HCT116 (cell line): ENCODE data around the gene TWF2. TPM values are rescaled to one million over a fixed set of nuclear protein-coding genes. Genes with fewer than 3 reads are reported as not detected.

Source experiments
- ATAC-seq: fragments of 200-7000 bp; cut with Tn5 transposase; 2 replicates; pipeline ENCODE4 v1.9.1; 2020; ENCODE audit warnings: mild to moderate bottlenecking, moderate library complexity
- BruUV-seq: library from RNA; stranded (reverse); fragments of 400-500 nt; replicated peaks from 2 replicates; lab custom pipeline; 2021; lab: Mats Ljungman, UMichigan
- CTCF ChIA-PET: fragments of 300-600 bp; sonication (Branson Sonifier 250); formaldehyde crosslinking; loops from one replicate; lab custom pipeline; 2021; ENCODE audit warnings: antibody characterized with exemption; lab: Charles Lee
- POLR2A ChIA-PET: fragments of 300-600, 350-600 bp; sonication (Branson Sonifier 250); formaldehyde crosslinking; loops from one replicate; lab custom pipeline; 2021; ENCODE audit warnings: antibody characterized with exemption; lab: Charles Lee
- RAD21 ChIA-PET, 2 experiments: fragments of 300-600 bp; sonication (Branson Sonifier 250); formaldehyde crosslinking; loops; one replicate each; lab custom pipeline; 2023; ENCODE audit warnings: low total read pairs in 2 of 2; ENCODE audit not compliant: uncharacterized antibody in 2 of 2, unreplicated experiment in 2 of 2, low non-redundant PET in 1 of 2; lab: Charles Lee
- DNase-seq: peaks from one replicate; pipeline ENCODE4 v3.0.0-alpha.2; 2010; ENCODE audit warnings: low read depth, low spot score
- H2AFZ ChIP-seq: fragments of 200-600 bp; shearing (Covaris generic), sonication (generic); 2 replicates; pipeline ENCODE4 v1.6.1; 2017; ENCODE audit warnings: low read depth, mixed run types, mixed read lengths, antibody characterized with exemption, low read length; ENCODE audit not compliant: poor library complexity, severe bottlenecking
- H3K27ac ChIP-seq: 2 replicates; pipeline ENCODE4 v1.5.1; 2012; ENCODE audit warnings: low read depth, low read length
- H3K27me3 ChIP-seq: fragments of 200-600 bp; sonication (generic); 2 replicates; pipeline ENCODE4 v1.6.1; 2016; ENCODE audit warnings: mixed run types, low read length, mixed read lengths; ENCODE audit not compliant: insufficient read depth
- H3K36me3 ChIP-seq, 2 experiments: fragments of 200-500 bp in 1 of 2; fragments of 200-600 bp in 1 of 2; sonication (Bioruptor generic) in 1 of 2; sonication (generic) in 1 of 2; 2 replicates each; pipeline versions ENCODE4 v1.5.1 to v1.6.1; 2014 to 2016; ENCODE audit warnings: low read length in 2 of 2, inconsistent platforms in 1 of 2, mixed read lengths in 1 of 2, mixed run types in 1 of 2; ENCODE audit not compliant: insufficient read depth in 2 of 2, control insufficient read depth in 1 of 2
- H3K4me1 ChIP-seq, 2 experiments: fragments of 200-600 bp in 1 of 2; sonication (generic) in 1 of 2; 2 replicates each; pipeline versions ENCODE4 v1.5.1 to v1.6.1; 2012 to 2017; ENCODE audit warnings: low read length in 2 of 2, inconsistent platforms in 1 of 2, mild to moderate bottlenecking in 1 of 2, mixed read lengths in 1 of 2, mixed run types in 1 of 2, moderate library complexity in 1 of 2; ENCODE audit not compliant: insufficient read depth in 2 of 2, control insufficient read depth in 1 of 2
- H3K4me2 ChIP-seq: fragments of 200-600 bp; sonication (generic); 2 replicates; pipeline ENCODE4 v1.6.1; 2017; ENCODE audit warnings: mixed run types, low read length, mixed read lengths
- H3K4me3 ChIP-seq, 2 experiments: fragments of 200-600 bp in 1 of 2; sonication (generic) in 1 of 2; replicated peaks in 1 of 2; 2 replicates each; pipeline ENCODE4 v1.5.1; 2011 to 2016; ENCODE audit warnings: low read length in 2 of 2, control low read depth in 1 of 2, low read depth in 1 of 2, mild to moderate bottlenecking in 1 of 2, mixed read lengths in 1 of 2, mixed run types in 1 of 2
- H3K79me2 ChIP-seq: fragments of 200-600 bp; sonication (generic); 2 replicates; pipeline ENCODE4 v1.6.1; 2017; ENCODE audit warnings: mild to moderate bottlenecking, mixed run types, low read length, moderate library complexity, mixed read lengths; ENCODE audit not compliant: insufficient read depth
- H3K9ac ChIP-seq: fragments of 200-600 bp; sonication (generic); 2 replicates; pipeline ENCODE4 v1.6.1; 2016; ENCODE audit warnings: low read length, mixed read lengths
- H3K9me2 ChIP-seq: fragments of 200-600 bp; sonication (generic), shearing (Covaris generic); 2 replicates; pipeline ENCODE4 v1.6.1; 2017; ENCODE audit warnings: mixed run types, mild to moderate bottlenecking, moderate library complexity; ENCODE audit not compliant: insufficient read depth
- H3K9me3 ChIP-seq, 2 experiments: fragments of 200-500 bp in 1 of 2; fragments of 200-600 bp in 1 of 2; sonication (Bioruptor generic) in 1 of 2; sonication (generic) in 1 of 2; 2 replicates each; pipeline ENCODE4 v1.6.1; 2014 to 2017; ENCODE audit warnings: low read length in 2 of 2, mixed read lengths in 2 of 2, inconsistent platforms in 1 of 2, low read depth in 1 of 2, mild to moderate bottlenecking in 1 of 2, mixed run types in 1 of 2, moderate library complexity in 1 of 2; ENCODE audit not compliant: control insufficient read depth in 1 of 2, insufficient read depth in 1 of 2
- H4K20me1 ChIP-seq: fragments of 200-600 bp; sonication (generic), shearing (Covaris generic); 2 replicates; pipeline ENCODE4 v1.6.1; 2017; ENCODE audit warnings: mixed run types, mild to moderate bottlenecking, moderate library complexity; ENCODE audit not compliant: insufficient read depth
- ATF3 ChIP-seq: IDR thresholded peaks from 2 replicates; pipeline ENCODE4 v1.6.1; 2012
- CBX3 ChIP-seq: IDR thresholded peaks from 2 replicates; pipeline ENCODE4 v1.6.1; 2012; ENCODE audit warnings: low read depth
- CTCF ChIP-seq, 3 experiments: fragments of 200-600 bp in 1 of 3; sonication (generic) in 1 of 3; IDR thresholded peaks in 2 of 3; conservative IDR thresholded peaks in 1 of 3; 2 replicates each; pipeline ENCODE4 v1.5.1; 2012 to 2017; ENCODE audit warnings: low read depth in 2 of 3, low read length in 2 of 3, antibody characterized with exemption in 1 of 3, borderline replicate concordance in 1 of 3, control low read depth in 1 of 3, mild to moderate bottlenecking in 1 of 3, mixed read lengths in 1 of 3, mixed run types in 1 of 3, moderate library complexity in 1 of 3; ENCODE audit not compliant: insufficient read depth in 1 of 3
- ELF1 ChIP-seq: IDR thresholded peaks from 2 replicates; pipeline ENCODE4 v1.6.1; 2012; ENCODE audit warnings: low read depth, borderline replicate concordance
- JUND ChIP-seq: IDR thresholded peaks from 2 replicates; pipeline ENCODE4 v1.6.1; 2012
- POLR2AphosphoS5 ChIP-seq: IDR thresholded peaks from 2 replicates; pipeline ENCODE4 v1.6.1; 2011; ENCODE audit warnings: mild to moderate bottlenecking, low read depth, low read length, moderate library complexity
- SIN3A ChIP-seq: IDR thresholded peaks from 2 replicates; pipeline ENCODE4 v1.6.1; 2012; ENCODE audit warnings: low read depth
- SRF ChIP-seq: IDR thresholded peaks from 2 replicates; pipeline ENCODE4 v1.6.1; 2012; ENCODE audit warnings: low read depth
- TCF7L2 ChIP-seq: IDR thresholded peaks from 2 replicates; pipeline ENCODE4 v1.7.0; 2011; ENCODE audit warnings: borderline replicate concordance, inconsistent platforms; ENCODE audit not compliant: insufficient read depth, insufficient read length; ENCODE audit errors: extremely low read depth
- YY1 ChIP-seq: IDR thresholded peaks from 2 replicates; pipeline ENCODE4 v1.6.1; 2011; ENCODE audit warnings: low read length, low read depth, moderate library complexity, mild to moderate bottlenecking; ENCODE audit not compliant: insufficient replicate concordance; ENCODE audit errors: extremely low read depth
- ZFX ChIP-seq: fragments of 450-650 bp; IDR thresholded peaks from 2 replicates; pipeline ENCODE4 v1.6.1; 2017
- intact Hi-C: fragments of 100-400 bp; cut with micrococcal nuclease; formaldehyde crosslinking; loops from 2 replicates; pipeline ENCODE4 v1.10.0; 2022
- total RNA-seq: library from RNA; stranded (reverse); gene quantifications from one replicate; pipeline ENCODE4 v1.2.1, GENCODE V29; 2021; ENCODE audit not compliant: unreplicated experiment

The TWF2 gene
- total RNA-seq, 1 experiment from 2014 or later = 100 TPM

GRCh38 chr3:52233108-52233591, 5.8 kb downstream of the TWF2 start:
- CTCF ChIA-PET = interaction anchor here (0.9 to 2.8 kb wide), 5 partner anchors 10 to 152 kb away, joined by 3 to 37 read pairs (median 13); no protein-coding TSS in a partner anchor
- Histone ChIP-seq H3K9ac (no peak overlapping the region), H3K4me3 (no peak overlapping the region), H3K9me2 (no peaks in the 10 kb centered on the region), H3K36me3 (peaks cover 17% of the 10 kb centered on the region in 2 experiments; a peak in 3 of 4 replicates), H3K4me2 (no peak overlapping the region), H4K20me1 (no peaks in the 10 kb centered on the region), H3K27ac (peak overlapping the region; percentile 17; the same call in 1 of the 2 replicates), H3K4me1 (peaks cover 18 to 20% of the 10 kb centered on the region in 2 experiments), H3K27me3 (no peaks in the 10 kb centered on the region), H3K9me3 (no peaks in the 10 kb centered on the region), H2AFZ (no peak overlapping the region), H3K79me2 (peaks cover 20% of the 10 kb centered on the region)
- RAD21 ChIA-PET = interaction anchor here in 1 of 2 experiments (0.7 kb wide), 1 partner anchor 13 kb away, joined by 4 read pairs; no protein-coding TSS in a partner anchor
- POLR2A ChIA-PET = no interaction called here
- DNase-seq (no peak), ATAC-seq (no peak)
- intact Hi-C loops = no loop called here
- BruUV-seq = no TSS peak
- TF ChIP-seq SIN3A (no peak), ATF3 (no peak), JUND (no peak)

GRCh38 chr3:52232279-52233107, 6.5 kb downstream of the TWF2 start:
- no TSS peak for BruUV-seq

More at GRCh38 chr3:52232279-52233107, 6.5 kb downstream of the TWF2 start:
- no peak overlapping the region for H3K4me2 ChIP-seq
- peaks cover 11 to 14% of the 10 kb centered on the region in 2 experiments for H3K4me1 ChIP-seq
- peaks cover 18% of the 10 kb centered on the region for H3K79me2 ChIP-seq
- intact Hi-C loops = no loop called here
- no peaks in the 10 kb centered on the region for H3K27me3 ChIP-seq
- no peak overlapping the region for H3K9ac ChIP-seq
- H3K27ac ChIP-seq = peak overlapping the region; percentile 17; the same call in 1 of the 2 replicates
- no peak overlapping the region for H2AFZ ChIP-seq
- H3K9me2 ChIP-seq = no peaks in the 10 kb centered on the region
- H3K9me3 ChIP-seq = no peaks in the 10 kb centered on the region
- DNase-seq (no peak), ATAC-seq (no peak)
- ChIA-PET RAD21 (no interaction called here), POLR2A (interaction anchor here (1.4 kb wide), 1 partner anchor 8 kb away, joined by 3 read pairs; no protein-coding TSS in a partner anchor), CTCF (interaction anchor here (0.9 to 2.8 kb wide), 6 partner anchors 8 to 153 kb away, joined by 3 to 37 read pairs (median 6); no protein-coding TSS in a partner anchor)
- H3K4me3 ChIP-seq = no peak overlapping the region
- TF ChIP-seq CTCF (IDR thresholded peaks at IDR 0.05 in 2 of 3, conservative IDR thresholded peaks at IDR 0.05 in 1 of 3; ENCODE audit: borderline replicate concordance in 1 of 3, insufficient read depth in 1 of 3, low read depth in 2 of 3, low read length in 2 of 3) = peak in 2 of 3 experiments; percentile 9 to 40; a peak in 2 of 6 replicates
- TF ChIP-seq YY1 = no peak
- no peak for TF ChIP-seq CBX3
- no peak for TF ChIP-seq POLR2AphosphoS5
- TF ChIP-seq TCF7L2 = no peak
- no peak for TF ChIP-seq ELF1
- TF ChIP-seq ZFX = no peak
- no peak for TF ChIP-seq SRF
- H4K20me1 ChIP-seq = no peaks in the 10 kb centered on the region
- peaks cover 17% of the 10 kb centered on the region in 2 experiments; a peak in 3 of 4 replicates for H3K36me3 ChIP-seq
